HCEC 1CT (cell line): ENCODE measurements around the gene FHIT.

Source experiments
- DNase-seq: peaks from one replicate; pipeline ENCODE4 v3.0.0-alpha.2; 2017

Gene FHIT

DNA sequence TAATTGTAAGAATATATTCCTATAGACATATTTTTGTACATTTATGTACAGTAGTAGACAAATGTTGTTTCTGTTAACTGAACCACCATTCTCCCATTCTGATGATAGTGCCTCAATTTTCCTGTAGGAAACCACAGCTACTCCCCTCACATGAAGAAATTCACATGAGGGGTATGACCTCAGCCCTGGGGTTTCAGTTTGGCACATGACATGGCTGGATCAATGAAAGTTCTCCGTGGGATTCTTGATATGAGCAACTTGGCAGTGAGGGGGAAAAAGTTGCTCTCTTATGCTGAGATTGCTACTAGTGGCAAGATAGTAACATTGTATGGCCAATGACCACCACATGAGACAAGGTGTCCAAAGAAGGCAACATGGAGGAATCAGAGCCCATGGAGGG is 1111.1 kb downstream of the FHIT start:
- DNase-seq, result no peak

DNA sequence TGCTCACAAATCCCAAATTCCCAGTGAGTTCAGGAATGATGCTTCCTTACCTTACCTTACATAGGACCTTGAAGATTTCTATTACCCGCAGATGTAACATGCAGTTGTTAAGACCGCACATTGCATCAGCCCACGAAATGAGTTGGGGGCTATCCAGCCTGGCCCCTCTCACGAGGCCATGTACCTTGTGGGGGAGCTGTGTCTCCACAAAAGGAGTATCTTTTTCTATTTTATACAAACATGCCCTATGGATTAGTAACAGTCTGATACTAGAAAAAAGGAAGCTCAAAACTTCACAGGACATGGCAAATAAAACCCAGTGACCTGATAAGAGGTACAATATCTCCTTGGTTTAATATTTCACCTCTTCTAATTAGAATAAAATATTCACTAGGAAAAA is 1114.7 kb downstream of the FHIT start:
- no peak for DNase-seq

DNA sequence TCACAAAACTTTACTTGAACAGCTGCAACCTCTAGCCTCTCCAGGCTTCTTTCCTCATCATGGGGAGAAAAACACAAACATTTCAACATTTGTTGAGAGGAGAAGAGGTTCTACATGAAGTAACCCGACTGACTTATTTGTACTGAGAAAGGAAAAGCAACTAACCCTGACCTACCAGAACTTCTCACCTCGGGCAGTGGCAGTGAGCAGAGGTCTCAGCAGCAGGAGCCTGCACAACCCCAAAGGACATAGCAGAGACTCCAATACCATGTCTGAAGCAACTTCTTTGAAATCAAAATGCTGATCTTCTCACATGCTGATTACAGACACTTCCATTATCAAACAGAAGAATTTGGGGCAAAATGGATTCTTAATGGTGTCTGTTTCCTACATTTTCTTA is 1115.8 kb downstream of the FHIT start:
- DNase-seq, result no peak

DNA sequence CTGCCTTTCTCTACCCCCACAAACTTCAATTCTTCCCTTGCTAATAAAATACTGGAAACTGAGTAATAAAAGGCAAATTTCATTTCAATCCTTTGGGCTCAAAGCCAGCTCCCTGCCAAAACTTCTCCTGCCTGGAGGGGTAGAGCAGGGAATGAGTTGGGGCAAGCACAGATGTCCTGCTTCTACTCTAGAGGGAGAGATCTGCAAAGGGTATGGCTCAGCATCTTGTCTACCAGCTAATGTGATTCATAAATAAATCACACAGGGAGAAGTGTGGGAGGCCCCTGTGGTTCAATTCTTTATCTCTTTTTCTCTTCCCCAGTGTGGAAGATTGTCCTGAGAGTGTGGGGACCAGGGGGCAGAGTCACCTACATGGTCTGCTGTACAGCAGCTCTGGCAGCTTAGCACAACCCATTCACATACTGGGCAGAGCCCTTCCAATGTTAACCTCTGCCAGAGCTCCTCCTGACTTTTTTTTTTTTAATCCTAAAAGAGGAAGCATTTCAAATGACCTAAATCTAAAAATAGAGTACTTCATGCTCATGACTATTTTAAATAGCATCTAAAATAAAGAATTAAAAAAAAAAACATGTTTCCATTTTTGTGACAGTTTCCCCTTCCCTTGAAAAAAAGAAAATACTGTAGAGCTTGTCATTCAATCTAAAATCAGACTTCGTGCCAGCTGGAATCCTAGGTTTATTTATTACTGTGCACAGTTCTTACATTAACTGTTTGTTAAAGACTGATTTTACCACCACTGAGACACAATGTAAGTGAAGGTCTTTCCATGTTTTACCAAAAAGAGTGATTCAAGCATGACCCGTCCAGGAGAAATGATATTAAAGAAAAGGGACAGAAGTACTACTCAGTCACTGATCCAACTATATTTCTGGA is 1117.7 kb downstream of the FHIT start:
- no peak for DNase-seq

DNA sequence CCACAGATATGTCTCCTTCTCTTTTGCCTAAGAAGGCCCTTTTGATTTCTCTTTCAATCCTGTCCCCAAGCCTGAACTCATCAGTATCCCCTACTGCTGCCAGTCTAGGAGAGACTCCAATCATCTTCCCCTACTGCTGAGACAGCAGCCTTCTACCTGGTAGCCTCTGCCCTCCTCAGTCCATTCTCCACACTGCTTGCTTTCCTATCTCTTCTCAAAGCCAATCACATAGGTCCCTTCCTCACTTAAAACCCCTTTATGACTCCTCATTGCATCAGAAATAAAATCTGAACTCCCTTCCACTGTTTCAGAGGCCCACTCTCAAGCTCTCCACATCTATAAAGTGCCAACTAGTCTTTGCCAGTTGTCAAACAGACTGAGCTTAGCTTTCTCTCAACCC is 1119.6 kb downstream of the FHIT start:
- no peak for DNase-seq

DNA sequence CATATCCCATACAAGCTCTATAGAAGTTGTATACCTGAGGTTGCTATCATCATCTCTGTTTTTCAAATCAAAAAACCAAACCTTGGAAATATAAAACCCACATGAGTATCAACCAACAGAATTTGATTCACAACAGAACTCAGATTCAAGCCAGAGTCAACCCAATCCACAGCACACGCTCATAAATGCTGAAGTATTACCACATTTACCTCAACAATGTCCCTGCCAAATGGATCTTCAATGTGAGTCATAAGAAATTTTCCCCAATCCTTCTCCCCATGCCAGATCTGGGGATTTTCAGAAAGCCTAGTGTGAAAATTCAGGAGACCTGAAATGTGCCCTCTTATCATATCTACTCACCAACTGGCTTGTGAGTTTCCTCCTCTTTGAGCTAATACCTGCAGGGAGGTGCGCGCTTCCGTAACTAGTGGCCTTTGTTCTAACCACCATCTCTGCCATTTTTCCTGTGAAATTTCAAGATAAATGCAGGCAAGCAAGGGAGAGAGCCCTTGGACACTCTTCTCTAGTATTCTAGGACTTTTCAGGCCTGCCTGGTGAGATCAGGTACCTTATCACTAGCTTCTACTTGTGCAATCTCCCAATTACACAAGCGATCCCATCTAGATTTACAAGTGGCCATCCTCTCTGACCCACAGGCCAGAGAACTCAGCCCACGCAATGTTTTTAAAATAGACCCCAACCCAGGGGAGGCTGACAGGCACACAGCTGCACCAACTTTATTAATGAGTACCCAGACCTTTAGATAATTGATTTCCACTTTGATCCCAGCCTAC is 1124.5 kb downstream of the FHIT start:
- no peak for DNase-seq

DNA sequence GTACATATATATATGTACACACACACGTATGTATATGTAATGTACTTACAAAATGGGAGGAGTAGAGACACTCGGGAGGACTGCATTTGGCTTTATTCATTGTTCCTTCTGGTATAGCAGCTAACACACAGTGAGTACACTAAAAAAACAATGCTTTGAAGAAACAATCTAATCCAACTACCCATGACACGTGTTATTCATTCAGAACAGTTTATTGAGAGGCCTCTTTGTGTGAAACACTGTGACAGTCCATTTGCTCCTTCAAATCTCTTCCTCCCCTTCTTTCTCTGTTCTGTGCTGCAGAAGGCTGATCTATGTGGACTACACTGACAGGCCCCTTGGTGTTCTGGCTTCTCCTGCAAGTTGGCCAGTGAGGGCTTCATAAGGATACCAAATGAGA is 1125.6 kb downstream of the FHIT start:
- DNase-seq, result no peak

DNA sequence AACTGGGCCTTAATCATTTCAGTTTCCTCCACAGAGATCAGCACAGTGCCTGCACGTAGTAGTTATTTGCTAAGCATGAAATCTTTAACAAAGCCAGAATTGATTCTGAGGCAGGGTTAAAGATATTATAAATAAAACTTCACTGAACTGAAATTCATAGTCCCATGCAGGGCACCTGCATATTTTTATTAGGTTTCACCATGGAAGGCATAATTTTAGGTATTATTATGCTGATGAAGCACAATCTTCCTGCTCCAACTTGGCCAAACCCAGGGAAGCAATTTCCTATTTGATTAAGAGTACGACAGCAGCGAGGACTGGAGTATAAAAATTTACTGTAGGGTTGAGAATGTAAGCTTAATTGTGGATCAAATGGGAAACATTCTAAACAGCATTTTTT is 1131.0 kb downstream of the FHIT start:
- no peak for DNase-seq

DNA sequence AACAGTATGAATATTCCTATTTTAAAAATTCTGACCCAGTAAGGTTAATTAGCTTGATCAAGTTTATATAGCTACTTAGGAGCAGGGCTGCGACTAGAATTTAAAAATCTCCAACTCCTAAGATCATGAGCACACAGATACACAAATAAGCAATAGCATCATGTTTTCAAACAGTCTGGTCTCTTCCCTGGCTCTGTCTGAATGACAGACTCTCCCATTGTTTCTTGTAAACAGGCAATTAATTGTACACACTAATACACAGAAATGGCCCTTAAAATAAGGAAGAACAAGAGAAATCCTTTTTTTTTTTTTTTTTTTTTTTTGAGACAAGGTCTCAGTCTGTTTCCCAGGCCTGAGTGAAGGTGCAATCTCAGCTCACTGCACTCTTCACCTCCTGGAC is 1137.1 kb downstream of the FHIT start:
- DNase-seq, result no peak

DNA sequence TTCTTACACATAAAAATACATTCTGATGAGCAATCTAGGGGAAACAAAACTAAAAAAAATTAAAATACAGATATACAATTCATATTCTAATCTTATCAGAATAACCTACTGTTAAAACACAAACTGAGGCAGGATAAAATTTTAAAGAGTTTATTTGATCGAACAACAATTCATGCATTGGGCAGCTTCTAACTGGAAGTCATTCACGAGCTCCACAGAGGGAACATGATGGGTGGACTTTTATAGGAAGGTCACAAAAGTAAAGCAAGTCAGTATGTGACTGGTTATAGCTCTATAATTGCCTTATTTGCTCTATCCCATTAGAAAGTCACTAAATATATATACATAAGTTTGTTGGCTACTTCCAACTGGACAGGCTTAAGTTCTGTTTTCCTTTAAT is 1144.0 kb downstream of the FHIT start:
- DNase-seq, result no peak

DNA sequence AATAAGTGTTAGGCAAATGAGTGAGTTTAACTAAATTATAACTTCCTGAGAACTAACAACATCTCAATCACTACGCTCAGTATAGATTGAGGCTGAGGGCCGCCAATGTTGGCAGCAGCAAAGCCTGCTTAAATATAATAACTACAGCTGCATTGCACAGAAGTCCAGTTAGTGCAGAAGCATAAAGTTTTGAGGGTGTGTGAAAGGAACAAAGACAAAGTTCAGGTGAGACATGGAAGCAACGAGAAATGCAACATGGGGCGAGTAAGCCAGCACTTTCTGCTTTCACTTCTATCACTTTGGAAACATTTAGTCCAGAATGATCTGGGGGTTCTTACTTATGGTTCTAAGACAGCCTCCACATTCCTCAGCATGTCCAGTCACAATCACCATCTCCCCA is 1149.1 kb downstream of the FHIT start:
- DNase-seq, result no peak

DNA sequence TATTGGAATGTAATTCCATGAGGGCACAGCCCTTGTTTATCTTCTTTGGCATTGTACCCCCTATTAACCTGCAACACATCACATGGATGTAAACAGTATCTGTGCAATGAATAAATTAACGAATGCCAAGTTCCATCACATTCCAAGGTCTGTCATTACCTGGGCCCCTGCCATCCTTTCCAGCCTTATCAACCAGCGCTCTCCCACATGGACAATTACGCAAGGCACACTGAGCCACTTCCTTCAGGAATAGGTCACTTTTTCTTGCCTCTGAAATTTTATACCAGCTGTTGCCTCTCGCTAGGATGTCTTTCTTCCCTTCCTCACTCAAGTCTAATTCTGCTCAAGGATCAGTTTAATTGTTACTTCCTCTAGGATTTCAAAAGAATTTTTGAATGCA is 1149.6 kb downstream of the FHIT start:
- no peak for DNase-seq

DNA sequence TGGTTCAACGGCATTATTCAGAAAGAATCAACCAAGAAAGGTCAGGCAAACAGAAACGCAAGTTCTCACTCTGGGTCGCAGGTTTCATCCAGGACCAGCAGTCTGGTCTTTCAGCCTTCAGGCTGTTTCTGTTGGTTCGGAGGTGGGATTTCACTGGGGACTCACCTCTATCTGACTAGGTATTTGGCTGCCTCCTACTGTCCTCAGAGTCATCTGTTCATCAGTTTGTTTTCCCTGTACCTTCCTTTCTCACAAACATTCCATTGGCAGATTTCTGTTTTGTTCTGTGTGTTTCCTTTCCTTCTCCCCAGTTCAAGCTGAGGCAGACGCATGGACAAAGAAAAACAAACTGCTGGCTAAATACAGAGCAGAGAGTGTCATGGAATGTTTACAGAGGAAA is 1154.8 kb downstream of the FHIT start:
- no peak for DNase-seq

DNA sequence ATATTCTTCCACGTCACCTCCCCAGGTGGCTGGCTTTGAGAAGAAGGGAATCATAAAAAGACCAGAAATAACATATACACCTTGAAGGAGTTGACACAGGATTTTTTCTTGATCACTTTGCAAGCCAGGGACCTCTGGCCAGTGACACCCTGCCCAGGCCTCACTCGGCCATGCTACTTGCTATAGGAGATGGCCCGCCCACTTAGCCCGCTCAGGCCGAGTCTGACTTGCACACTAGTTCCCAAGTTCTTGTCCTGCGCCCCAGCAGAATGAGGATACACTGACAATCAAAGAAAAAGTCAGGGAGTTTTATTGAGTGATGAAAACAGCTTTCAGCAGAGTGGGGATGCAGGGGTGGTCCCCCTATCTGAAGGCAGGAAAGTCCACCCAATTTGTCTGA is 1155.3 kb downstream of the FHIT start:
- no peak for DNase-seq

DNA sequence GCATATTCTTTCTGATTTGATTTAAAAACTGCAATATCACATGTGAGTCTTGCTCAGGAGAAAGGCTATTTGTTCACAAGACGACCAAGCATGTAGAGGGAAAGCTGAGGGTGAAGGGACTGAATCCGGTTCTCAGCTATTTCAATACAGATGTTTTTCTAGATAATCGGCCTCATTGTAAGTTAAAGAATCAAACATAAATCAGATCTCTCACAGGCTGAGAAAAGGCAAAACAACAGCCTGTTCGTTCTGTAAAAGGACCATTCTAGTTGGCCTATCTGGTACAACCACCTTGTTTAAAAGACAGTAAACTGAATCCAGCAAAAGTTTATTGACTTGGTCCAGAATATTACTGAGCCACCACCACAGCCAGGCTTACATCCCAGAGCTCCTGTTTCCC is 1155.7 kb downstream of the FHIT start:
- DNase-seq, result no peak

DNA sequence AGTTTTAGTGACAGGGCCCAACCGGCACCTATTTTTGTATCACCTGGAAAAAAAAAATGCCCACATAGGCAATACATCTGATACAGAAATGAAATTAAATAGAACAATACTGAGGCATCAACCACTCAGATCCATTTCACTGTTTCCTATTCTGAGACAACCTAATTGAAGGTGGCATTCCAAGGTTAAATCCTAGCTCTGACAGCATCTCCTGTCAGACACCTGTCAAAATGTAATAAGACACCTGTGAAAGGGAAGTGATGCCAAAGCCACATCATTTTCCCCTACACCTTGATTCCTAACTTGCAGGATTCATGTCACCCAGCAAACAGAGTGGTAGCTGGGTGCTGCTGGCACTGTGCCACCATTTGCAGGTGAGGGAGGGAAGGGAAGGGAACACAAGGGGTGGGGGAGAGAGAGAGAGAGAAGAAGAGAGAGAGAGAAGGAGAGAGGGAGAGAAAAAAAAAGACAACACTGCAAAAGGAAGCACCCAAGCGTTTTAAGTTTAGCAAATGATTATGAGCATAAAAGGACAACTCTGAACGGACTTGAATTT is 1156.8 kb downstream of the FHIT start:
- DNase-seq, result no peak

DNA sequence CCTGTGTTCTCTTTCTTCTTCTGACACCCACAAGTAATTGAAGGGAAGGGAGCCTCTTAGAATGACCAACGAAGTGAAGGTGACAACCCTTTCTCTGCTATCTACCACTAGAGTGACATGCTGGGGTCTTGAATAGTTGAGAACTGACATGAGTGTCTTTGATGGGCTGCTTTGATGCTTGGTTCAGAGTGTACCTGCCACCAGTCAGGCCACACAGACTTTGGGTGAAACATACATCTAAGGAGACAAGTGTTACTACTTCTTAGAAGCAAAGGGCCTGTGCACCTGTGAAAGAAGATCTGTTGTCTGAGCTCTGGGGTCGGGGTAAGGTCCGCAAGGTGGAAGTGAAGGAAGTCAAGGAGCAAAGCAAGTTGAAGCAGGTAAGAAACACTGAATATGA is 1160.7 kb downstream of the FHIT start:
- no peak for DNase-seq

DNA sequence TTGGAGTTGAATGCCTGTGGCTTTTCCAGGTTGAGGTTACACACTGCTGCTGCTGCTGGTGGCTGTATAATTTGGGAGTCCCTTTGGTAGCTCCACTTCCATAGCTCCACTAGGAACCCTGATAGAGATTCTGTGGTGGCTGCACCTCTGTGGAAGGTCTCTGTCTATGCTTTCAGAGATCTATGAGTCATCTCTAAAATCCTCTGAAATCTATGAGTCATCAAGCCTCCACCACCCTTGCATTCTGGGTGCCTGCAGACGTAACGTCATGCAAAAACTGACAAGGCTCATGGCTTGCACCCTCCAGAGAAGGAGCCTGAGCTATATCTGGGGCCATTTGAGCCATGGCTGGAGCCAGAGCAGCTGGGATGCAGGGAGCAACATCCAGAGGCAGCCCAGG is 1164.4 kb downstream of the FHIT start:
- DNase-seq, result peak; percentile 5

DNA sequence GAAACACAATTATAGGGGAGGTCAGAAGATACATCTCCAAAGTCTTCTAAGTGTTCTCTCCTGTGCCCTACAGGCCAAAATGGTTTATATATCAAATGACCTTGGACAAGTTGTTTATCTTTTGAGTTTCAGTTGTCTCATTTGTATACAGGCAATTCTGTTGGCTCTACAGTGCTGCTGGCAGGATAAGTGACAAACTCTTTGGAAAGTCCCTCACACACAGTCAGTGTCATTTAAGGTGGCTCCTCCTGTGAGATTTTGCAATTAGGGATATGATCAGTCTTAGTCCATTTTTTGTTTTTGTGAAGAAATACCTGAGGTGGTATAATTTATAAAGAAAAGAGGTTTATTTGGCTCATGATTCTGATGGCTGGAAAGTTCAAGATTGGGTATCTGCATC is 1165.6 kb downstream of the FHIT start:
- DNase-seq, result no peak

DNA sequence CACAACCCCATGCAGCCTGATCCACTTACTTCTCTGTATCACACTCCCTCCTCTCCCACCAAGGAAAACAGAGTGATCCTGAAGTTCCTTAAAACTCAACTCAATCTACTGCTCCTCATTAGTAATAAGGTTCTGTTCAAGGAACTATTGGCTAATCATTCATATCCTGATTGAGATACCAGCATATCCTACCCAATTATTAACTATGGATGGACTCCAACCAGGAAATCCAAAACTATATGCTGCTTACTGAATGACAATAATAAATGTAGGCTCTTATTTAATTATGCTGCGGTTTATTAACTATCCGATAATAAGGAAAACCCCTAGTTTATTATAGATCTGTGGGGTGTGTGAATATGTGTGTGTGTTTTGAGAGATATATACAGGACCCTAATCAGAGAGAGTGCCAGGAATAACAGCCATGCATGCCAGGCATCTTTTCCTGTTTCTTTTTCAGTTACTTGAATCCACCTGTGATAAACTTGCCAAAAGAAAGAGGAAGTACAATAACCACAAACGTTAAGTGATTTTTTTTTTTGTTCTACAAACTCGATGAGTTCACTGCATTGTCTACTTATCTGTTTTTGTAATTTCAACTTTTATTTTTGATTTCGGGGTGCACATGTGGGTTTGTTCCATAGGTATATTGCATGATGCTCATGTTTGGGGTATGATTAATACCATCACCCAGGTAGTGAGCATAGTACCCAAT is 1169.7 kb downstream of the FHIT start:
- no peak for DNase-seq

DNA sequence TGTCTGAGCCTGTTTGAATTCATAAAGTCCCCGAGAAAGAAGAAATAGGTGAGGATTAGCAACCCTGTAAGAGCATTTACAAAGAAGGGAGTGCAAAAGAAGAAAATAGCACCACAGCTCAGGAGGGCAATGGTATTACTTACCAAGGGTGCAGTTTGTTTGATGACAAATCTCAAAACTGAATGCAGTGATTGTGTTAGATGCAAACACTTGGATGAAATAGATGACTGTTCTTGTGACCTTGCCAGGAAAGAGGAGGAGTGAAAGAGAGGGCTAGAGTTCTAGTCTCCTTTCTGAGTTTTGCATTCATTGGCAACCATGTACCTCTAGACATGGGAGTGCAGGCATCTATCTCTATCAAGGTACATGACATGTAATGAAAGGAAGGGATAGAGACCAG is 1170.6 kb downstream of the FHIT start:
- no peak for DNase-seq

DNA sequence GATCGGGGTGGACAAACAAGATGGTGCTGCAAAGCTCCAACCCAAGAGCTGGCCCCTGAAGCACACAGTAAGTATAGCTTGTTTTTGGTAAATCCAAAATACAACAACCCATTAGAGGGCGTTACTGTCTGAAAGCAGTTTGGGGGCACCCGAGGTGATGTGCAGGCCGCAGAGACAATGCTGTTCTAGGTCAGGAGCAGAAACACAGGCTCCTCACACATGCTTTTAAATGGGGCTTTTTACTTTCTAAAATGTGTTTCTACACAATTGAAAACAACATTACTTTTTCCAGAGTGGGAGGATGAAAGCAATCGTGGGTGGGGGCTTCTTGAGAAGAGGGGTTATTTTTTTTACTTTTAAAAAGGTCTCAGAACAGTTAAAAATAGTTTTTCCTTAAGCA is 1172.2 kb downstream of the FHIT start:
- DNase-seq, result no peak

DNA sequence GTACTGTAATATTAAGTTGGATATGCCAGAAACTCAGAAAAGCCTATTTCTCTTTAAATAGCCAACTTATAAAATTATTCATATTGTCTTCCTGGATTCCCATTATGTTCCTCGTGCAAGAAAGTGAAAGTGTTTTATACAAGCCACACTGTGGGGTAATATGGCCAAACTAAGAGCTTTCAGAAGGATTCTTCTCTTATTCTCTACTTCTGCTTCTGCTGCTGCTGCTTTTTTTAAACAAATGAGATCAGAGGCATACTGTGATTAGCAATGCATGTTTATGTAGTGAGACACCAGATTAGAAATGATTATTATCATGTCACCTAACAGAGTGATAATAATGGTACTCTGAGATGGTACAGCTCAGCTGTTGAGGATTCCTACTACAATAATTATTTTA is 1174.9 kb downstream of the FHIT start:
- no peak for DNase-seq
